ENCODE results near the gene TBC1D22A. TPM values are rescaled to one million over a fixed set of nuclear protein-coding genes. Genes with fewer than 3 reads are reported as not detected.
"Not testable (repeated sequence)": the region's sequence is repeated elsewhere in the genome, so short reads cannot be mapped to it uniquely, and the experiment has no call there.

The TBC1D22A gene
- total RNA-seq, 1 donor from 2014 or later = 10.6 TPM

DNA sequence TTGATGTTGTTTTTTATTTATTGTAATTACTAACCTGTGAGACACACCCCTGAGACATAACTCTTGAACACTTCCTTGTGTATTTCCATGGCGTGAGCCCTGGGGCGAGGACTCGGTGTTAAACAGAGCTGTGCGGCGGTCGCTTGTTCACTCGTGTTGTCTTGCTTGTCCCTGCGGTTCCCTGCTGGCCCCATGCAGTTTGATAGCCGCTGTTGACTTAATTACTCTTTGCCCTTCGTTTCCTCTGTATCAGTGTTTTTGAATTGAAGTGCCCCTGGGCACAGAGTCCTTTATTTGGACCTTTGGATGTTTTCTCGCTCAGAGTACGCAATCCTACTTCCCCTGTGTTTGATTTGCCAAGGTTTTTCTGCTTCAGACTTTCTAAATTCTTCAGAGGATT, 52.7 kb downstream of the TBC1D22A start:
- Histone ChIP-seq H3K79me2 (ENCODE audit: low read depth) (peaks cover 27% of the 10 kb centered on the region), H3K4me3 (no peak overlapping the region), H2AFZ (replicated peaks) (no peak overlapping the region), H3K9me3 (ENCODE audit: low read depth) (no peaks in the 10 kb centered on the region), H3K4me1 (peaks cover 17% of the 10 kb centered on the region), H3K9ac (no peak overlapping the region), H3K36me3 (no peaks in the 10 kb centered on the region), H3K4me2 (no peak overlapping the region), H4K20me1 (ENCODE audit: low read depth) (peaks cover 20% of the 10 kb centered on the region), H3F3A (ENCODE audit: low read depth) (no peaks in the 10 kb centered on the region), H3K27ac (no peak overlapping the region), H3K27me3 (no peaks in the 10 kb centered on the region)
- peaks cover 2% of the 10 kb centered on the region for H3K9me3 Mint-ChIP-seq
- no peak overlapping the region for H3K4me3 Mint-ChIP-seq
- H3K4me1 Mint-ChIP-seq = peaks cover 36% of the 10 kb centered on the region
- TF ChIP-seq CTCF (IDR thresholded peaks at IDR 0.05) = no peak
- TF ChIP-seq EZH2phosphoT487 (IDR thresholded peaks at IDR 0.05) = no peak
- TF ChIP-seq EZH2 (IDR thresholded peaks at IDR 0.05) = no peak
- H3K27me3 Mint-ChIP-seq (ENCODE audit: insufficient read depth, low read depth) = no peaks in the 10 kb centered on the region
- DNase-seq (ENCODE audit: low spot score) = no peak
- peaks cover 14% of the 10 kb centered on the region for H3K36me3 Mint-ChIP-seq
- no peak overlapping the region for H3K27ac Mint-ChIP-seq

DNA sequence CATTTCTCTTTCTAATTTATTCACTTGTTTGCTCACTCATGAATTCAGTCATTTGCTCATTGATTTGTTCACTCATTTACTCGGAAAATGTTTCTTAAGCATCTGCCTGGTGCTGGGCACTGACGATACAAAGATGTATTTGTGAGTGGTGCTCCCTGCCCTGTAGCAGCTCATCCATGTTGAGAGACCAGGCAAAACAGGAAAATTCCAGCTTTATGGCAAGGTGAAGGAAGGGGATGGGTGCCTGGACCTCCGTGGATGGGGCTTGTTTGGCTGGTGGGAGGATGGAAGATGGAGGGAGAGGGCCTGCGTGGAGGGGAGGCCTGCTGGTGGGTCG, 53.1 kb downstream of the TBC1D22A start:
- Mint-ChIP-seq H3K4me1 (peaks cover 36% of the 10 kb centered on the region), H3K27me3 (ENCODE audit: insufficient read depth, low read depth) (no peaks in the 10 kb centered on the region), H3K4me3 (no peak overlapping the region), H3K27ac (no peak overlapping the region), H3K9me3 (peaks cover 6% of the 10 kb centered on the region), H3K36me3 (peaks cover 14% of the 10 kb centered on the region)
- no peaks in the 10 kb centered on the region for H3K9me3 ChIP-seq (ENCODE audit: low read depth)
- H3K27ac ChIP-seq = no peak overlapping the region
- H3K9ac ChIP-seq = no peak overlapping the region
- H3K4me1 ChIP-seq = peaks cover 15% of the 10 kb centered on the region
- no peaks in the 10 kb centered on the region for H3K27me3 ChIP-seq
- no peaks in the 10 kb centered on the region for H3K36me3 ChIP-seq
- no peak for DNase-seq (ENCODE audit: low spot score)
- H3K4me3 ChIP-seq = no peak overlapping the region
- H4K20me1 ChIP-seq (ENCODE audit: low read depth) = peaks cover 19% of the 10 kb centered on the region
- TF ChIP-seq EZH2phosphoT487 (IDR thresholded peaks at IDR 0.05) = no peak
- TF ChIP-seq CTCF (IDR thresholded peaks at IDR 0.05) = no peak
- TF ChIP-seq EZH2 (IDR thresholded peaks at IDR 0.05) = no peak
- no peak overlapping the region for H3K4me2 ChIP-seq
- no peak overlapping the region for H2AFZ ChIP-seq (replicated peaks)
- H3K79me2 ChIP-seq (ENCODE audit: low read depth) = peaks cover 29% of the 10 kb centered on the region
- H3F3A ChIP-seq (ENCODE audit: low read depth) = no peaks in the 10 kb centered on the region

DNA sequence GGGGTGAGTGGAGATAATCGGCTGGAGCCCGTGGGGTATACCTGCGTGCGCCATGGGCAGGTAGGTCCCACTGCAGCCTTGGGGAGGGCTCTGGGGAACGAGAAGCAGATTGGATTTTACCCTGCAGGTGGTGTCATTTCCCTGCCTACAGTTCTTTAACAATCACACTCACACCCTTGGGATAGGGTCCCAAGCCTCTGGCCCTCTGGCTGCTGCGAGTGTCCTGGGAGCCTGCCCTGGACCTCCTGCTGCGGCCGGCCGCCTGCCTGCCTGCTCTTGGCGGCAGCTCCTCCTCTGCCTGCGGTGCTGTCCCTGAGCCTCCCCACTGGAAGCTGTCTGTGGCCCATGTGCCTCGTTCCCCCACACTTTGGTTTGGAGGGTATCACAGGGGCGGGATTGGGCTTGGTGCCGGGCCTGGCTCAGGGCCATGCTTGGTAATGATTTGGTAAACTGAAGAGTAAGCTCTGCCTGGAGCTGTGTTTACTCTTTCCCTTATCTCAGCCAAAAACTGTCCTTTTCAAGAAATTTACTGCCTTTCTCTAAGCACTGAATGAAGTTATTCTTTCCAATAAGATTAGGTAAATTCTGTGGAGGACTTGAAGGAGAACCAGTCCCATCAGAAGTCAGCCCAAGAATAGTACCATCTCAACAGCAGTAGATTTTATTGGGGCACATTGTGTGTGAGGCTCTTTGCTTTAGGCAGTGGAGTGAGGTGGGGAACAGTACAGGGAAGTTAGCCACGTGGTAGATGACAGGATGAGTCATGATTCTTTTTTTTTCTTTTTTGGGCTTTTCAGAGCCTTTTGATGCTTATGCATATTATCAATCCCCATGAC, 53.7 kb downstream of the TBC1D22A start:
- Mint-ChIP-seq H3K27me3 (ENCODE audit: insufficient read depth, low read depth) (no peaks in the 10 kb centered on the region), H3K9me3 (peaks cover 8% of the 10 kb centered on the region), H3K4me1 (peaks cover 36% of the 10 kb centered on the region), H3K4me3 (no peak overlapping the region), H3K36me3 (peaks cover 14% of the 10 kb centered on the region), H3K27ac (no peak overlapping the region)
- Histone ChIP-seq H3K9me3 (ENCODE audit: low read depth) (no peaks in the 10 kb centered on the region), H3K27me3 (no peaks in the 10 kb centered on the region), H3K36me3 (no peaks in the 10 kb centered on the region), H3K4me1 (peaks cover 12% of the 10 kb centered on the region), H3K4me3 (no peak overlapping the region), H3K79me2 (ENCODE audit: low read depth) (peaks cover 30% of the 10 kb centered on the region), H3K9ac (no peak overlapping the region), H4K20me1 (ENCODE audit: low read depth) (peaks cover 14% of the 10 kb centered on the region), H2AFZ (replicated peaks) (no peak overlapping the region), H3F3A (ENCODE audit: low read depth) (no peaks in the 10 kb centered on the region), H3K27ac (no peak overlapping the region), H3K4me2 (no peak overlapping the region)
- TF ChIP-seq CTCF (IDR thresholded peaks at IDR 0.05) (no peak), EZH2phosphoT487 (IDR thresholded peaks at IDR 0.05) (no peak), EZH2 (IDR thresholded peaks at IDR 0.05) (no peak)
- DNase-seq (ENCODE audit: low spot score) = no peak

DNA sequence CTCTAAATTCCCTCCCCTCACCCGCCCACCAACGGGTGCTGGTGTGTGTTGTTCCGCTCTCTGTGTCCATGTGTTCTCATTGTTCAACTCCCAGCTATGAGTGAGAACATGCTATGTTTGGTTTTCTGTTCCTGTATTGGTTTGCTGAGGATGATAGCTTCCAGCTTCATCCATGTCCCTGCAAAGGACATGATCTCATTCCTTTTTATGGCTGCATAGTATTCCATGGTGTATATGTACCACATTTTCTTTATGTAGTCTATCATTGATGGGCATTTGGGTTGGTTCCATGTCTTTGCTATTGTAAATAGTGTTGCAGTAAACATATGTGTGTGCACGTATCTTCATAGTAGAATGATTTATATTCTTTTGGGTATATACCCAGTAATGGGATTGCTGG, 54.9 kb downstream of the TBC1D22A start:
- not testable (repeated sequence) for H3K4me1 ChIP-seq; H3K4me3 Mint-ChIP-seq; H2AFZ ChIP-seq (replicated peaks); H3F3A ChIP-seq (ENCODE audit: low read depth); H3K4me3 ChIP-seq; H3K4me2 ChIP-seq; H3K27ac ChIP-seq; DNase-seq (ENCODE audit: low spot score); H3K9me3 Mint-ChIP-seq; H3K36me3 ChIP-seq; H3K27me3 Mint-ChIP-seq (ENCODE audit: insufficient read depth, low read depth); H3K27ac Mint-ChIP-seq; H4K20me1 ChIP-seq (ENCODE audit: low read depth); H3K27me3 ChIP-seq; H3K9ac ChIP-seq; H3K9me3 ChIP-seq (ENCODE audit: low read depth)
- Mint-ChIP-seq H3K36me3 (peaks cover 16% of the 10 kb centered on the region), H3K4me1 (peaks cover 30% of the 10 kb centered on the region)
- H3K79me2 ChIP-seq (ENCODE audit: low read depth) = peaks cover 40% of the 10 kb centered on the region

Data from neural progenitor cell (in vitro differentiated cells).